HTERT RPE-1 (cell line): Measurements from ENCODE around the gene ITGA5.
"Not testable (repeated sequence)": the region's sequence is repeated elsewhere in the genome, so short reads cannot be mapped to it uniquely, and the experiment has no call there.

Experiments
- in situ Hi-C: fragments of 300-500 bp; cut with MboI; formaldehyde crosslinking; loops from 4 replicates; pipeline ENCODE4 v1.14.3; 2020; ENCODE audit warnings: low sequenced_read_pairs

The ITGA5 gene

GRCh38 chr12:54356228-54356627 lies 62.8 kb downstream of the ITGA5 start:
- in situ Hi-C loops = no loop called here

GRCh38 chr12:54355104-54355815 lies 63.8 kb downstream of the ITGA5 start:
- in situ Hi-C loops = no loop called here

DNA sequence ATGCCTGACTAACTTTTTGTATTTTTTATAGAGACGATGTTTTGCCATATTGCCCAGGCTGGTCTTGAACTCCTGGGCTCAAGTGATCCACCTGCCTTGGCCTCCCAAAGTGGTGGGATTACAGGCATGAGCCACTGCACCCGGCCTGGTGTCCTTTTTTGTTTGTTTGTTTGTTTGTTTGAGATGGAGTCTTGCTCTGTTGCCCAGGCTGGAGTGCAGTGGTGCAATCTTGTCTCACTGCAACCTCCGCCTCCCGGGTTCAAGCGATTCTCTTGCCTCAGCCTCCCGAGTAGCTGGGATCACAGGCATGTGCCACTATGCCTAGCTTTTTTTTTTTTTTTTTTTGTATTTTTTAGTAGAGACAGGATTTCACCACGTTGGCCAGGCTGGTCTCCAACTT lies 64.8 kb downstream of the ITGA5 start:
- in situ Hi-C loops = not testable (repeated sequence)

GRCh38 chr12:54352891-54353874 lies 65.9 kb downstream of the ITGA5 start:
- in situ Hi-C loops = no loop called here

DNA sequence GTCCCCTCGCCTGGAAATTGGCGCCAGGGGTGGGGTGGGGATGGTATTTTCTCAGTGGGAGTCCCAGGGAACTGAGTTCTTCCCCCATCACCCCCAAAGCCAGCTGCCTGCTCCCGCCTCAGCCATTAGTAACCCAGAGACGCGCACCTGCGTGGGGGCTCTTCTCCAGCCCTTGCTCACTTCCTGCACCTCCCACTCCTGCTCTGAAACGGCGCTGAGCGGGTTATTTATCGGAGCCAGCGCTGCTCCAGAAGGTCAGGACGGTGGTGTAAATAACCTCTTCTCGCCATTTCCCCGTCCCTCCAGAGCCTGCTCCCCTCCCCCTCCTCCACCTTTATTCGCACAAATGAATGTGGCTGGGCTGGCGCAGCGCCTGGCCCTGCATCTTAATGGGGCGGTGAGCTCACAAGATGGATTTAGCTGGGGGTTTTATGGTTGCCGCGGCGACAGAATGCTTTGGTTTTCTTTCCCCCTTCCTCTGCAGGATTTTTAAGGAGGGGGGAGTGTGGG lies 67.0 kb downstream of the ITGA5 start:
- in situ Hi-C loops = no loop called here

- in situ Hi-C loops = no loop called here
Measured at GRCh38 chr12:54351341-54351740, 67.7 kb downstream of the ITGA5 start.

GRCh38 chr12:54350743-54351142 lies 68.3 kb downstream of the ITGA5 start:
- in situ Hi-C loops = no loop called here

DNA sequence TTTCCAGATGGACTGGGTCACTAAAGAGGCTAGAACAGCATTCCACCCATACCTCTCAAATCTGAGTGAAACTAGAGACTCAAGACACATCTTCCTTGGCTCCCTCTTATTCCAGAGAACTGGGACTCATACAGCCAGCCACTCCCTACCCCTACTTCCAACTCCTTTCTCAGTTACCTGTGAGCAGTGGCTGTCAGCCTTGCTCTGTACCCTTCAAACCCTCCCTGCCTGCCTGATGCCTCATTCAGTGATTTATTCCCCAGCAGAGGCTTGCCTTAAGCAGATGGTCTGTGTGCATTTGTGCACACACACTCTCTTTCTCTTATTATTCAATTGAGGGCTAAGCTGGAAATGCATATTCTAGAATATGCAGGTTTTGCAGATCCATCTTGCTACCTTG lies 69.4 kb downstream of the ITGA5 start:
- in situ Hi-C loops = no loop called here

DNA sequence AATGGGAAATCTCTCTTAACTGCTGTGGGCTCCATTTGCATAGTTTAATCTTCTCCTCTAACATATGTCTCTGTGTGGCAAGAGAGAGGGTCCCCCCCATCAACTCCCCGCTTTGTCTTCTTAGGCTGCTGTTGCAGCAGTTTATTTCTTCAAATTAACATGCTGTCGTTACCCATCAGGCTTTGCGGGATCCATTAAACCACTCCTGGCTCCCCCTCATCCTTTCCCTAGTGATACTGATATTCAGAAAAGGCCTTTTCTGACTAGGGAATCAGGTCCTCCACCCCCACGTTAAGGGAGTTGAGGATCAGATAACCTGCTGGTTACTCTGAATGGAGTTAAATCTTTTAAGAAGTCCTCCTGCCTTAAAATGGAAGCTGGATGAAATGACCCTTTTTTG lies 70.0 kb downstream of the ITGA5 start:
- in situ Hi-C loops = no loop called here
